Fibroblast of pulmonary artery (primary cell): Measurements from ENCODE around the gene DDX39A.

Experiments used
- DNase-seq: peaks from one replicate; pipeline ENCODE4 v3.0.0-alpha.2; 2010; ENCODE audit warnings: low read depth
- H3K4me3 ChIP-seq: replicated peaks from 2 replicates; pipeline ENCODE4 v1.5.1; 2011; ENCODE audit warnings: low read depth, mild to moderate bottlenecking, control low read depth, low read length, moderate library complexity
- TF ChIP-seq, protein P1 (sequence below): IDR thresholded peaks from 2 replicates; pipeline ENCODE4 v1.5.1; 2011; ENCODE audit warnings: mild to moderate bottlenecking, control low read depth, low read length, inconsistent platforms; ENCODE audit errors: missing control alignments

Gene DDX39A

DNA sequence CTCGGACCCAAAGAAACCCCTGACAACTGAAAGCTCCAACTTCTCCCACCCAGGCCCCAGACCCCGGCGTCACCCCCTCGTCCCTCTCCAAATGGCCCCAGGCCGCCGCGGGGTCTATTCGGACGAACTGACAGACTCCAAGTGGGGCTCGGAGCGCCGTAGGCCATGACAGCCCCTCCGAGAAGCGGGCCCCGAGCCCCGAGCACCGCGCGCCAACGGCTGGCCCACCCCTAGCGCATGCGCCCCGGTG is 360 bp downstream of the DDX39A start:
- TF ChIP-seq, protein P1, sequence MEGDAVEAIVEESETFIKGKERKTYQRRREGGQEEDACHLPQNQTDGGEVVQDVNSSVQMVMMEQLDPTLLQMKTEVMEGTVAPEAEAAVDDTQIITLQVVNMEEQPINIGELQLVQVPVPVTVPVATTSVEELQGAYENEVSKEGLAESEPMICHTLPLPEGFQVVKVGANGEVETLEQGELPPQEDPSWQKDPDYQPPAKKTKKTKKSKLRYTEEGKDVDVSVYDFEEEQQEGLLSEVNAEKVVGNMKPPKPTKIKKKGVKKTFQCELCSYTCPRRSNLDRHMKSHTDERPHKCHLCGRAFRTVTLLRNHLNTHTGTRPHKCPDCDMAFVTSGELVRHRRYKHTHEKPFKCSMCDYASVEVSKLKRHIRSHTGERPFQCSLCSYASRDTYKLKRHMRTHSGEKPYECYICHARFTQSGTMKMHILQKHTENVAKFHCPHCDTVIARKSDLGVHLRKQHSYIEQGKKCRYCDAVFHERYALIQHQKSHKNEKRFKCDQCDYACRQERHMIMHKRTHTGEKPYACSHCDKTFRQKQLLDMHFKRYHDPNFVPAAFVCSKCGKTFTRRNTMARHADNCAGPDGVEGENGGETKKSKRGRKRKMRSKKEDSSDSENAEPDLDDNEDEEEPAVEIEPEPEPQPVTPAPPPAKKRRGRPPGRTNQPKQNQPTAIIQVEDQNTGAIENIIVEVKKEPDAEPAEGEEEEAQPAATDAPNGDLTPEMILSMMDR, result no peak
- DNase-seq, result no peak

DNA sequence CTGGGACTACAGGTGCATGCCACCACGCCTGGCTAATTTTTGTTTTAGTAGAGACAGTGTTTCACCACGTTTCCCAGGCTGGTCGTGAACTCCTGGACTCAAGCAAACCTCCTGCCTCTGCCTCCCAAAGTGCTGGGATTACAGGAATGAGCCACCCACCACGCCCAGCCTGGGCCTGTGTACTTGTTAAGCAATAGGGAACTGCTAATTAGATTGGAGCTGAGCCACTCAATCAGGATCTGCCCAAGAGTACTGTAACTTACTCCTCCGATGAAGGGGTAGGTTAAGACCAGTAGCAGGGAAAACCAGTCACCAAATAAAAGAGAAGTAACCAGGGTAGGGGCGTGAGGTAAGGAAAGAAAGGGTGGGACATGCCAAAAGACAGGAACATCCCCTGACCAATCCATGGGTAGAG is 2.3 kb downstream of the DDX39A start:
- H3K4me3 ChIP-seq, result peak overlapping the region; percentile 10
- no peak for DNase-seq
- TF ChIP-seq, protein P1, result no peak

More for the DNA sequence above, 360 bp downstream of the DDX39A start:
- peak overlapping the region; percentile 77 for H3K4me3 ChIP-seq

DNA sequence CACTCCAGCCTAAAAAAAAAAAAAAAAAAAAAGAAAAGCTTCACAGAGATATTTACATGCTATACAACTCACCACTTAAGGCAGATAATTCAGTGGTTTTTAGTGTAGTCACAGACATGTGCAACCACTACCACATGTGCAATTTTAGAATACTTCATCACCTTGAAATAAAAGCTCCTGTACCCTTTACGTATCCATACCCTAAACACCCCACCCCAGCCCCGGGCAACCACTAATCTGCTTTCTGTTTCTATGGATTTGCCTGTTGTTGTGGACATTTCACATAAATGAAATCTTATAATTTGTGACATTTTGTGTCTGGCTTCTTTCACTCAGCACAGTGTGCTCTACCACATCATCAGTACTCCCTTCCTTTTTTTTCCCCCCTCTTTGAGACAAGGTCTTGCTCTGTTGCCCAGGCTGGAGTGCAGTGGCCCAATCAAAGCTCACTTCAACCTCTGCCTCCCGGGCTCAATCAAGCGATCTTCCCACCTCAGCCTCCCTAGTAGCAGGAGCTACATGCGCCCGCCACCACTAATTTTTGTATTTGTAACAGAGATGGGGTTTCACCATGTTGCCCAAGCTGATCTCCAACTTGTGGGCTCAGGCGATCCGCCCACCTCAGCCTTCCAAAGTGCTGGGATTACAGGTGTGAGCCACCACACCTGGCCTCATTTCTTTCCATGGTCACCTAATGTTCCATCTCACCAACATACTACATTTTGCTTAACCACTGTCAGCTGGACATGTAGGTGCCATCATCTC is 4.0 kb downstream of the DDX39A start:
- TF ChIP-seq, protein P1, result no peak
- no peak overlapping the region for H3K4me3 ChIP-seq
- DNase-seq, result no peak

DNA sequence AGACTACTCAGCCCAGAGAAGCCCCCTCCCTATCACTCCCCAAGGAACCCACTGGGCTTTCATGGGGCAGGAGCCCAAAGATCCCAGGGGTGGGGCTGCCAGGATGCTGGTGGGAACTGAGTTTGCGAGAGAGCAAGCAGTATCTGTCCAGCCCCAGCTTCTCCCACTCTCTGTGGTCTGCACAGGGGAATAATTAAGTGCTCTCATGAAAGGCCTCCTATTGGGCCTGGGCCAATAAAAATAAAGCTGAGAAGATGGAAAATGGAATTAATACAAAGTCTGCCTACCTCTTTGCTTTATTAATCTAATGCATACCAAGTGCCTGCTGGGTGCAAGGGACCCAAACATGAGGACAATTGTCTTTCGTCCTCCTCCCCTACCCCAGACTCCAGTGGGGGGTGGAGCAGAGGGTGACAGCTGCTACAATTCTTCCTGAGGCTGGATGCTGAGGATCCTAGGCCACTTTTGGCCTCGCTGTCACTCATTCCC is 5.4 kb downstream of the DDX39A start:
- H3K4me3 ChIP-seq, result no peak overlapping the region
- peak; percentile 47 for DNase-seq
- TF ChIP-seq, protein P1, result no peak

DNA sequence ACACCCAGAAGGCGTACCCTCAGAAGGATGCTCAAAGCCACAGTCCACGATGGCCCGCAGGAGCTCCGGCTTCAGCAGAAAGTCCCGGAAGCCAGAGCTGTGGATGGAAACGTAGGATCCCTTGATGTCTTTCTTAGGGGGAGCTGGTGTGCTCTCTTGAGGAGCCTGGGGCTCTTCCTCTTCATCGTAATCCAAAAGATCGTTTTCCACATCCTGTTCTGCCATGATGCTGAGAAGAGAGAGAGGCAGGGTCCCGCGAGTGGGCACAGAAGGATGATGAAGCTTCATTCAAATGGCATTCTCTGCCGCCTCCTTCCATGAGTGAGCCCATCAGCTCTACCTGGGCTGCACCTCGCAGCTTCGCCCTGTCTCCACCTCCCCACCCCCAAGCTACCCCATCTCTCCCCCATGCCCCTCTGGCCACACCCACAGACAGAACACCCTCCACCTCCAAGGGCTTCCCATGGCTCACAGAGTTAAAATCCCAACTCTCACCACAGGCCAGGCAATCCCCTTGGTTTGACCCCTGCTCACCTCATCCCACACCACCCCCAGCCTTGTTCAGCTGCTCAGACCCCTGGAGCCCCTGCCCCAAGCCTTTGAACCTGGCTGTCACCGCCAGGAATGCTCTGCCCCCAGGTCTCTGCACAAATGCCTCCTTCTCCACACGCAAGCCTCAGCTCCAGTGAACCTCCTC is 6.0 kb downstream of the DDX39A start:
- H3K4me3 ChIP-seq, result no peak overlapping the region
- TF ChIP-seq, protein P1, result no peak
- DNase-seq, result no peak

DNA sequence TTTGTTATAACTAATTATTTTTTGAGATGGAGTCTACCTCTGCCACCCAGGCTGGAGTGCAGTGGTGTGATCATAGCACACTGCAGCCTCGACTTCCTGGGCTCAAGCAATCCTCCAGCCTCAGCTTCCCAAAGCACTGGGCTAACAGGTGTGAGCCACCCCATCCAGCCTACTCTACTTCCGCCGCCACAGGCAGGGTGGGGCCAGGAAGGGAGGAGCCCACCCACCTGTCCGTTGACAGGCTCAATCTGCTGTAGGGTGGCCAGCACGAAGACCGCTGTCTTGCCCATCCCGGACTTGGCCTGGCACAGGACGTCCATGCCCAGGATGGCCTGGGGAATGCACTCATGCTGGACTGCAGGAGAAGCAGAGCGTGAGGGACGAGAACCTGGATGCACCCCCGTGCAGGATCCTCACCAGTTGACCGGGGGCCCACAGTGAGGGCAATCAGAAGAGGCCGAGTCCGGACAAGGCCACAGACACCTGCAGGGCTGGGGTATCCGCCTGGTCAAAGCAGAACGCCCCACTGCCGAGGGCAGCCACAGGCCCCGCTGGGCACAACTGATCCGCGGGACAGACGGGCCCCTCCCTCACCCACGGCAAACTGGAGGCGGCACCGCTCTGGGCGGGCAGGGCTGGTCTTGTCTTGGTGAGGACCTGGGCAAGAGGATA is 6.7 kb downstream of the DDX39A start:
- no peak for DNase-seq
- TF ChIP-seq, protein P1, result no peak
- H3K4me3 ChIP-seq, result no peak overlapping the region
